Panc1 (cell line): Measurements from ENCODE around the gene PCSK2.

Experiments used
- POLR2AphosphoS5 ChIP-seq: IDR thresholded peaks from 2 replicates; pipeline ENCODE4 v1.6.1; 2012; ENCODE audit warnings: mild to moderate bottlenecking, low read depth, low read length, moderate library complexity
- SIN3A ChIP-seq: IDR thresholded peaks from 2 replicates; pipeline ENCODE4 v1.6.1; 2012; ENCODE audit warnings: low read depth, mild to moderate bottlenecking, low read length, moderate library complexity, borderline replicate concordance; ENCODE audit not compliant: insufficient read depth
- TCF7L2 ChIP-seq: IDR thresholded peaks from 2 replicates; pipeline ENCODE4 v1.6.1; 2011; ENCODE audit warnings: mild to moderate bottlenecking, low read depth, low read length, inconsistent platforms
- TF ChIP-seq, protein P1 (sequence below): fragments of 450-650 bp; IDR thresholded peaks from 2 replicates; pipeline ENCODE4 v1.5.1; 2017; ENCODE audit warnings: mild to moderate bottlenecking
- TF ChIP-seq, protein P2 (sequence below), 2 experiments: IDR thresholded peaks; 2 replicates each; pipeline ENCODE4 v1.6.1; 2011 to 2012; ENCODE audit warnings: low read depth in 2 of 2, control low read depth in 1 of 2, low read length in 1 of 2, mild to moderate bottlenecking in 1 of 2, moderate library complexity in 1 of 2; ENCODE audit not compliant: insufficient read depth in 1 of 2

DNA sequence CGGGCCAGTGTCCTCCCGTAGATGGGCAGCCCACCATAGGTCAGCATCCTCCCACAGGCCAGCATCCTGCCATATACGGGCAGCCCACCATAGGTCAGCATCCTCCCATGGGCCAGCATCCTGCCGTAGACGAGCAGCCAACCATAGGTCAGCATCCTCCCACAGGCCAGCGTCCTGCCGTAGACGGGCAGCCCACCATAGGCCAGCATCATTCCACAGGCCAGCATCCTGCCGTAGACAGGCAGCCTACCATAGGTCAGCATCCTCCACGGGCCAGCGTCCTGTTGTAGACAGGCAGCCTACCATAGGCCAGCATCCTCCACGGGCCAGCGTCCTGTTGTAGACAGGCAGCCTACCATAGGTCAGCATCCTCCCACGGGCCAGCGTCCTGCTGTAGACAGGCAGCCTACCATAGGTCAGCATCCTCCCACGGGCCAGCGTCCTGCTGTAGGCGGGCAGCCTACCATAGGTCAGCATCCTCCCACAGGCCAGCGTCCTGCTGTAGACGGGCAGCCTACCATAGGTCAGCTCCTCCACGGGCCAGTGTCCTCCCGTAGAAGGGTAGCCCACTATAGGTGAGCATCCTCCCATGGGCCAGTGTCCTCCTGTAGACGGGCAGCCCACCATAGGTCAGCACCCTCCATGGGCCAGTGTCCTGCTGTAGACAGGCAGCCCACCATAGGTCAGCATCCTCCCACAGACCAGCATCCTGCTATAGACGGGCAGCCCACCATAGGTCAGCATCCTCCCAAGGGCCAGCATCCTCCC, 241.4 kb downstream of the PCSK2 start:
- TF ChIP-seq, protein P1, sequence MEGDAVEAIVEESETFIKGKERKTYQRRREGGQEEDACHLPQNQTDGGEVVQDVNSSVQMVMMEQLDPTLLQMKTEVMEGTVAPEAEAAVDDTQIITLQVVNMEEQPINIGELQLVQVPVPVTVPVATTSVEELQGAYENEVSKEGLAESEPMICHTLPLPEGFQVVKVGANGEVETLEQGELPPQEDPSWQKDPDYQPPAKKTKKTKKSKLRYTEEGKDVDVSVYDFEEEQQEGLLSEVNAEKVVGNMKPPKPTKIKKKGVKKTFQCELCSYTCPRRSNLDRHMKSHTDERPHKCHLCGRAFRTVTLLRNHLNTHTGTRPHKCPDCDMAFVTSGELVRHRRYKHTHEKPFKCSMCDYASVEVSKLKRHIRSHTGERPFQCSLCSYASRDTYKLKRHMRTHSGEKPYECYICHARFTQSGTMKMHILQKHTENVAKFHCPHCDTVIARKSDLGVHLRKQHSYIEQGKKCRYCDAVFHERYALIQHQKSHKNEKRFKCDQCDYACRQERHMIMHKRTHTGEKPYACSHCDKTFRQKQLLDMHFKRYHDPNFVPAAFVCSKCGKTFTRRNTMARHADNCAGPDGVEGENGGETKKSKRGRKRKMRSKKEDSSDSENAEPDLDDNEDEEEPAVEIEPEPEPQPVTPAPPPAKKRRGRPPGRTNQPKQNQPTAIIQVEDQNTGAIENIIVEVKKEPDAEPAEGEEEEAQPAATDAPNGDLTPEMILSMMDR, result no peak
- no peak for TF ChIP-seq POLR2AphosphoS5
- TF ChIP-seq, protein P2, sequence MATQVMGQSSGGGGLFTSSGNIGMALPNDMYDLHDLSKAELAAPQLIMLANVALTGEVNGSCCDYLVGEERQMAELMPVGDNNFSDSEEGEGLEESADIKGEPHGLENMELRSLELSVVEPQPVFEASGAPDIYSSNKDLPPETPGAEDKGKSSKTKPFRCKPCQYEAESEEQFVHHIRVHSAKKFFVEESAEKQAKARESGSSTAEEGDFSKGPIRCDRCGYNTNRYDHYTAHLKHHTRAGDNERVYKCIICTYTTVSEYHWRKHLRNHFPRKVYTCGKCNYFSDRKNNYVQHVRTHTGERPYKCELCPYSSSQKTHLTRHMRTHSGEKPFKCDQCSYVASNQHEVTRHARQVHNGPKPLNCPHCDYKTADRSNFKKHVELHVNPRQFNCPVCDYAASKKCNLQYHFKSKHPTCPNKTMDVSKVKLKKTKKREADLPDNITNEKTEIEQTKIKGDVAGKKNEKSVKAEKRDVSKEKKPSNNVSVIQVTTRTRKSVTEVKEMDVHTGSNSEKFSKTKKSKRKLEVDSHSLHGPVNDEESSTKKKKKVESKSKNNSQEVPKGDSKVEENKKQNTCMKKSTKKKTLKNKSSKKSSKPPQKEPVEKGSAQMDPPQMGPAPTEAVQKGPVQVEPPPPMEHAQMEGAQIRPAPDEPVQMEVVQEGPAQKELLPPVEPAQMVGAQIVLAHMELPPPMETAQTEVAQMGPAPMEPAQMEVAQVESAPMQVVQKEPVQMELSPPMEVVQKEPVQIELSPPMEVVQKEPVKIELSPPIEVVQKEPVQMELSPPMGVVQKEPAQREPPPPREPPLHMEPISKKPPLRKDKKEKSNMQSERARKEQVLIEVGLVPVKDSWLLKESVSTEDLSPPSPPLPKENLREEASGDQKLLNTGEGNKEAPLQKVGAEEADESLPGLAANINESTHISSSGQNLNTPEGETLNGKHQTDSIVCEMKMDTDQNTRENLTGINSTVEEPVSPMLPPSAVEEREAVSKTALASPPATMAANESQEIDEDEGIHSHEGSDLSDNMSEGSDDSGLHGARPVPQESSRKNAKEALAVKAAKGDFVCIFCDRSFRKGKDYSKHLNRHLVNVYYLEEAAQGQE (IDR thresholded peaks at IDR 0.05; ENCODE audit: insufficient read depth in 1 of 2, low read depth in 2 of 2, low read length in 1 of 2), result no peak
- no peak for TF ChIP-seq SIN3A
- TF ChIP-seq TCF7L2, result no peak
